GM23338 (cell line): ENCODE data around the gene DRAXIN. TPM values are rescaled to one million over a fixed set of nuclear protein-coding genes. Genes with fewer than 3 reads are reported as not detected.
A peak's percentile ranks its signal among the peaks of the same experiment; 100 is the strongest.

Experiments
- ATAC-seq: fragments of 200-7000 bp; cut with Tn5 transposase; 3 replicates; pipeline ENCODE4 v1.9.1; 2020
- DNase-seq: peaks from one replicate; pipeline ENCODE4 v3.0.0-alpha.2; 2015; ENCODE audit warnings: low spot score
- H2AFZ ChIP-seq: fragments of 200-600 bp; sonication (generic); 2 replicates; pipeline ENCODE4 v1.8.0; 2016; ENCODE audit warnings: antibody characterized with exemption, mild to moderate bottlenecking, moderate library complexity
- H3F3A ChIP-seq: fragments of 200-600 bp; sonication (generic); replicated peaks from 2 replicates; pipeline ENCODE4 v1.8.0; 2017; ENCODE audit warnings: antibody characterized with exemption, mixed run types, low read depth
- H3K27ac ChIP-seq: fragments of 200-600 bp; sonication (generic); 2 replicates; pipeline ENCODE4 v1.6.1; 2016; ENCODE audit warnings: low read depth
- H3K27me3 ChIP-seq: fragments of 200-600 bp; sonication (generic); 2 replicates; pipeline ENCODE4 v1.8.0; 2016; ENCODE audit warnings: mild to moderate bottlenecking, mixed run types, moderate library complexity; ENCODE audit not compliant: insufficient read depth
- H3K36me3 ChIP-seq: fragments of 200-600 bp; sonication (generic); 2 replicates; pipeline ENCODE4 v1.8.0; 2016; ENCODE audit warnings: mild to moderate bottlenecking; ENCODE audit not compliant: insufficient read depth
- H3K4me1 ChIP-seq: fragments of 200-600 bp; sonication (generic); 2 replicates; pipeline ENCODE4 v1.8.0; 2016; ENCODE audit warnings: mild to moderate bottlenecking, moderate library complexity; ENCODE audit not compliant: insufficient read depth
- H3K4me2 ChIP-seq: fragments of 200-600 bp; sonication (generic); 2 replicates; pipeline ENCODE4 v1.7.1; 2017; ENCODE audit warnings: mixed run types
- H3K4me3 ChIP-seq: fragments of 200-600 bp; sonication (generic); 2 replicates; pipeline ENCODE4 v1.6.1; 2016; ENCODE audit warnings: mixed run types
- H3K79me2 ChIP-seq: fragments of 200-600 bp; sonication (generic); replicated peaks from 2 replicates; pipeline ENCODE4 v1.8.0; 2017; ENCODE audit warnings: mild to moderate bottlenecking; ENCODE audit not compliant: insufficient read depth
- H3K9me2 ChIP-seq: fragments of 200-600 bp; sonication (generic); 2 replicates; pipeline ENCODE4 v1.8.0; 2017; ENCODE audit not compliant: insufficient read depth
- H4K20me1 ChIP-seq: fragments of 200-600 bp; sonication (generic); replicated peaks from 2 replicates; pipeline ENCODE4 v1.8.0; 2017; ENCODE audit warnings: mild to moderate bottlenecking; ENCODE audit not compliant: insufficient read depth
- H3K27ac Mint-ChIP-seq: 2 replicates; pipeline ENCODE4 v1.8.0; 2020; ENCODE audit warnings: inconsistent platforms, mild to moderate bottlenecking, moderate library complexity, mixed read lengths
- H3K27me3 Mint-ChIP-seq: 3 replicates; pipeline ENCODE4 v1.8.0; 2022; ENCODE audit warnings: low read depth, mild to moderate bottlenecking, moderate library complexity, mixed read lengths, inconsistent platforms; ENCODE audit not compliant: insufficient read depth, poor library complexity
- H3K36me3 Mint-ChIP-seq: 3 replicates; pipeline ENCODE4 v1.8.0; 2021; ENCODE audit warnings: low read depth, mild to moderate bottlenecking, inconsistent platforms, moderate library complexity, mixed read lengths
- H3K4me1 Mint-ChIP-seq: 3 replicates; pipeline ENCODE4 v1.8.0; 2020; ENCODE audit warnings: mild to moderate bottlenecking, inconsistent platforms, mixed read lengths
- H3K4me3 Mint-ChIP-seq: 3 replicates; pipeline ENCODE4 v1.8.0; 2021; ENCODE audit warnings: moderate library complexity, mild to moderate bottlenecking, inconsistent platforms, mixed read lengths
- H3K9me3 Mint-ChIP-seq: 3 replicates; pipeline ENCODE4 v1.8.0; 2020; ENCODE audit warnings: moderate library complexity, mild to moderate bottlenecking, inconsistent platforms, mixed read lengths
- CREB1 ChIP-seq: fragments of 250-450 bp; sonication (Bioruptor Pico); IDR thresholded peaks from 2 replicates; pipeline ENCODE4 v1.5.0; 2020; ENCODE audit warnings: low read depth, mild to moderate bottlenecking, moderate library complexity
- CTCF ChIP-seq, 2 experiments: fragments of 200-600 bp in 1 of 2; sonication (generic) in 1 of 2; conservative IDR thresholded peaks; 2 replicates each; pipeline versions ENCODE4 v1.5.1 to v1.6.1; 2016 to 2017; ENCODE audit warnings: antibody characterized with exemption in 2 of 2, low read depth in 2 of 2, mild to moderate bottlenecking in 2 of 2, moderate library complexity in 1 of 2
- EZH2 ChIP-seq: fragments of 200-600 bp; sonication (generic); IDR thresholded peaks from one replicate; pipeline ENCODE4 v1.8.0; 2017; ENCODE audit warnings: antibody characterized with exemption, mild to moderate bottlenecking, low read depth; ENCODE audit not compliant: unreplicated experiment
- EZH2phosphoT487 ChIP-seq: fragments of 200-600 bp; sonication (generic); IDR thresholded peaks from one replicate; pipeline ENCODE4 v1.8.1; 2018; ENCODE audit warnings: antibody characterized with exemption; ENCODE audit not compliant: unreplicated experiment
- POLR2AphosphoS5 ChIP-seq: IDR thresholded peaks from 2 replicates; pipeline ENCODE4 v1.6.1; 2016; ENCODE audit warnings: antibody characterized with exemption, low read depth
- STAT1 ChIP-seq: IDR thresholded peaks from one replicate; pipeline ENCODE4 v1.6.1; 2016; ENCODE audit warnings: antibody characterized with exemption; ENCODE audit not compliant: unreplicated experiment
- ZNF114 ChIP-seq: fragments of 250-450 bp; sonication (Bioruptor Pico); IDR thresholded peaks from 2 replicates; pipeline ENCODE4 v1.5.0; 2020; ENCODE audit warnings: mild to moderate bottlenecking, moderate library complexity
- ZNF331 ChIP-seq: fragments of 250-450 bp; sonication (Bioruptor Pico); IDR thresholded peaks from 2 replicates; pipeline ENCODE4 v1.5.0; 2020; ENCODE audit warnings: low read depth, mild to moderate bottlenecking, moderate library complexity
- ZNF462 ChIP-seq: fragments of 250-450 bp; sonication (Bioruptor Pico); IDR thresholded peaks from 2 replicates; pipeline ENCODE4 v1.5.0; 2020; ENCODE audit warnings: mild to moderate bottlenecking, moderate library complexity
- polyA plus RNA-seq: library from polyadenylated mRNA; unstranded; fragments of >200 nt; fragmentation: Nextera tagmentation; extraction: Ambion mirVana; gene quantifications from 2 replicates; pipeline ENCODE4 v1.2.1, GENCODE V29; 2016
- total RNA-seq: library from RNA; depleted of rRNA; stranded (reverse); fragments of >200 nt; shearing (Covaris generic); gene quantifications from 2 replicates; pipeline ENCODE4 v1.2.3, GENCODE V29; 2014
- TF ChIP-seq, protein P1 (sequence below): IDR thresholded peaks from 2 replicates; pipeline ENCODE4 v1.6.1; 2016; ENCODE audit warnings: antibody characterized with exemption

Gene DRAXIN
- total and polyA plus RNA-seq, 2 experiments from 2014 or later, result 7.6 to 23.0 TPM

GRCh38 chr1:11647333-11647732 is 44.2 kb upstream of the DRAXIN start (continued):
- TF ChIP-seq POLR2AphosphoS5 (no peak), EZH2 (no peak), EZH2phosphoT487 (no peak), ZNF331 (no peak), ZNF462 (no peak), CTCF (conservative IDR thresholded peaks at IDR 0.05; ENCODE audit: low read depth in 2 of 2) (no peak)

DNA sequence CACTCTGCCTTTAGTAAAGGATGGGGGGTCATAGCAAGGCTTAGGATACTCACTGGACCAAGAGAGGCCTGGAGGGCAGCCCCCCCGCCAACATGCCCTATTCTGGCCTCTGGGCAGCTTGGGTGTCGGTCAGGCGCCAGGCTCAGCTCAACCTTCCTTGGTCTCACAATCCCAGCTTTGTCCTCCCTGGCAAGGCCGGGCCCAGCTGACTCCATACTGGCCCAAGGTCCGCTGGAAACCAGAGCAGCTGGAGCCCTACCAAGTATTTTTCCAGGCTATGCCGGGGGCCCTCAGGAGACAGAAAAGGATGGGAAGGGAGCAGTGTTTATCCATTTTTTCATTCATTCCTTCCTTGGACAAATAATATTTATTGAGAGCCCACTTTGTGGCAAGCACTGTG is 43.5 kb upstream of the DRAXIN start:
- H3K4me1 ChIP-seq, result peaks cover 22% of the 10 kb centered on the region
- DNase-seq (no peak), ATAC-seq (no peak)
- H4K20me1 ChIP-seq, result peaks cover 8% of the 10 kb centered on the region
- peaks cover 14% of the 10 kb centered on the region; the same call in 1 of the 2 replicates for H3F3A ChIP-seq
- no peaks in the 10 kb centered on the region for H3K9me2 ChIP-seq
- H2AFZ ChIP-seq, result no peak overlapping the region
- H3K36me3 ChIP-seq, result no peaks in the 10 kb centered on the region
- Mint-ChIP-seq H3K27me3 (peaks cover 22% of the 10 kb centered on the region), H3K36me3 (peaks cover 2% of the 10 kb centered on the region; the same call in 1 of the 3 replicates), H3K4me3 (no peak overlapping the region), H3K9me3 (no peaks in the 10 kb centered on the region; the same call in 2 of the 3 replicates), H3K4me1 (peaks cover 33% of the 10 kb centered on the region), H3K27ac (no peak overlapping the region)
- H3K27ac ChIP-seq, result no peak overlapping the region
- H3K4me3 ChIP-seq, result no peak overlapping the region
- H3K4me2 ChIP-seq, result peak overlapping the region; percentile 65; the same call in 1 of the 2 replicates
- peaks cover 18% of the 10 kb centered on the region for H3K79me2 ChIP-seq
- no peaks in the 10 kb centered on the region for H3K27me3 ChIP-seq
- TF ChIP-seq EZH2 (no peak), CREB1 (CRISPR knock-in tag) (no peak), STAT1 (no peak), EZH2phosphoT487 (no peak), ZNF114 (CRISPR knock-in tag) (no peak), ZNF331 (no peak)
- TF ChIP-seq, protein P1, sequence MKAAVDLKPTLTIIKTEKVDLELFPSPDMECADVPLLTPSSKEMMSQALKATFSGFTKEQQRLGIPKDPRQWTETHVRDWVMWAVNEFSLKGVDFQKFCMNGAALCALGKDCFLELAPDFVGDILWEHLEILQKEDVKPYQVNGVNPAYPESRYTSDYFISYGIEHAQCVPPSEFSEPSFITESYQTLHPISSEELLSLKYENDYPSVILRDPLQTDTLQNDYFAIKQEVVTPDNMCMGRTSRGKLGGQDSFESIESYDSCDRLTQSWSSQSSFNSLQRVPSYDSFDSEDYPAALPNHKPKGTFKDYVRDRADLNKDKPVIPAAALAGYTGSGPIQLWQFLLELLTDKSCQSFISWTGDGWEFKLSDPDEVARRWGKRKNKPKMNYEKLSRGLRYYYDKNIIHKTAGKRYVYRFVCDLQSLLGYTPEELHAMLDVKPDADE, result no peak
